Lower leg skin (tissue), 4 donors: ENCODE results near the gene MOB1A. TPM values are rescaled to one million over a fixed set of nuclear protein-coding genes. Genes with fewer than 3 reads are reported as not detected.

Experiments
- DNase-seq, 2 donors: peaks; one replicate each; pipeline ENCODE4 v3.0.0-alpha.2; 2019; ENCODE audit warnings: low spot score in 2 of 2
- H3K4me3 ChIP-seq: fragments of 200-600 bp; sonication (generic); 2 replicates; pipeline ENCODE4 v1.5.1; 2017; ENCODE audit warnings: mild to moderate bottlenecking, low read depth; ENCODE audit not compliant: poor library complexity, severe bottlenecking
- POLR2A ChIP-seq, 2 donors: fragments of 450-650 bp; IDR thresholded peaks; one replicate each; pipeline ENCODE4 v1.6.1; 2016 to 2017; ENCODE audit warnings: antibody characterized with exemption in 2 of 2, mild to moderate bottlenecking in 1 of 2, moderate library complexity in 1 of 2
- WGBS, 2 donors: methylation state at CpG; one replicate each; pipeline ENCODE4 v1.1.5; 2018; 5-methylcytosine and 5-hydroxymethylcytosine counted together
- intact Hi-C: fragments of 100-400 bp; cut with DNase I; formaldehyde crosslinking; loops from one replicate; pipeline ENCODE4 v1.15.0; 2023; ENCODE audit warnings: low total_unique reads
- total RNA-seq, 4 donors: library from RNA; depleted of rRNA; stranded (reverse); fragments of >200 nt; gene quantifications; one replicate each; pipeline ENCODE4 v1.1.0, GENCODE V29; 2016
- TF ChIP-seq, protein P1 (sequence below), 3 donors: fragments of 450-650 bp; IDR thresholded peaks; one replicate each; pipeline ENCODE4 v1.5.1; 2016; ENCODE audit warnings: antibody characterized with exemption in 3 of 3, mild to moderate bottlenecking in 3 of 3, moderate library complexity in 2 of 3

Gene MOB1A
- 10 to 100 TPM; 62.7 to 90.8 (median 76.6) TPM for total RNA-seq

DNA sequence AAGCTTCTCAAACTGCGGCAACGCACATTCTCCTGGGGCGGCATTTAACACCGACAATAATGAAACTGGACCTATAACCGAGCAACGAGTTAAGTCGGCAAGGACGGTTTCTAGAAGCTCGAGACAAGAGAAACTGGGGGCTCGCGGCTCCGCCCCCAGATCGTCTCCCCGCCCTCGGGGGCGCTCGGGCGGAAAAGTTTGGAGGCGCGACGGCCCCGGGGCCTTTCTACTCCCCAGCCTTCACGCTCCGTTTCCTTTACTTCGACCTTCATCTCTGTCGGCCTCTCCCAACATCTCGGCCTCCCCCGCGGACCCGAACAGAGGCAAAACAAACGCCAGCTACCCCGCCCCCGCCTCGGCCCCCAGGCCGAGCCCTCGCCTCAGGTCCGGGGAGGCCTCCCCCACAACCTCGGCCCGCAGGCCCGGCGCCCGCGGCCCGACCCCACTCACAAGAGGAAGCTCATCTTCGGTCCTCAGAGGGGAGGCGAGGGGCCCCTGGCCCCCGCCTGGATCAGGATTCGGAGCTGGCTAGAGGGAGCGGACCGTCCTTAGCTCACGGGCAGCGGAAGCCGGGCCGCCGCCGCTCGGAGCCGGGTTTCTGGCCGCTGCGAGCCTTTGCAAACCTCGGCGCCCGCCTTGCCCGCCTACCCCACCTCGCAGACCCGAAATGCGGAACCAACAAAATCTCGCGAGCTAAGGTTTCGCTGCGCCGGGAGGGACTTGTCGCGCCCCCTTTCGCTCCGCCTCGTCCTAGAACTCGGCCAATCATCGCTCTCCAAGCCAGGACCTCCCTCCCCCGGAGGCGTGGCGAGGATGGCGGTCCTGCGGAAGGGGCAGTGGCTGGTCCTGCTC is at the start of gene MOB1A:
Gene MOB1A (minus strand): TSS at position 669 of the 852 bp plus-strand sequence. CDS start 205 bp downstream, at position 464.
- WGBS, 2 donors = 0 to 1% methylated on average over 60 to 71 of the region's 84 CpGs
- peak; percentile 97 to 99 for DNase-seq
- intact Hi-C loops = no loop called here
- TF ChIP-seq, protein P1, sequence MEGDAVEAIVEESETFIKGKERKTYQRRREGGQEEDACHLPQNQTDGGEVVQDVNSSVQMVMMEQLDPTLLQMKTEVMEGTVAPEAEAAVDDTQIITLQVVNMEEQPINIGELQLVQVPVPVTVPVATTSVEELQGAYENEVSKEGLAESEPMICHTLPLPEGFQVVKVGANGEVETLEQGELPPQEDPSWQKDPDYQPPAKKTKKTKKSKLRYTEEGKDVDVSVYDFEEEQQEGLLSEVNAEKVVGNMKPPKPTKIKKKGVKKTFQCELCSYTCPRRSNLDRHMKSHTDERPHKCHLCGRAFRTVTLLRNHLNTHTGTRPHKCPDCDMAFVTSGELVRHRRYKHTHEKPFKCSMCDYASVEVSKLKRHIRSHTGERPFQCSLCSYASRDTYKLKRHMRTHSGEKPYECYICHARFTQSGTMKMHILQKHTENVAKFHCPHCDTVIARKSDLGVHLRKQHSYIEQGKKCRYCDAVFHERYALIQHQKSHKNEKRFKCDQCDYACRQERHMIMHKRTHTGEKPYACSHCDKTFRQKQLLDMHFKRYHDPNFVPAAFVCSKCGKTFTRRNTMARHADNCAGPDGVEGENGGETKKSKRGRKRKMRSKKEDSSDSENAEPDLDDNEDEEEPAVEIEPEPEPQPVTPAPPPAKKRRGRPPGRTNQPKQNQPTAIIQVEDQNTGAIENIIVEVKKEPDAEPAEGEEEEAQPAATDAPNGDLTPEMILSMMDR (IDR thresholded peaks at IDR 0.05) = no peak
- TF ChIP-seq POLR2A (IDR thresholded peaks at IDR 0.05) = peak in 1 of 2 donors; percentile 74
- H3K4me3 ChIP-seq = peak within 1 kb of the TSS; percentile 81

DNA sequence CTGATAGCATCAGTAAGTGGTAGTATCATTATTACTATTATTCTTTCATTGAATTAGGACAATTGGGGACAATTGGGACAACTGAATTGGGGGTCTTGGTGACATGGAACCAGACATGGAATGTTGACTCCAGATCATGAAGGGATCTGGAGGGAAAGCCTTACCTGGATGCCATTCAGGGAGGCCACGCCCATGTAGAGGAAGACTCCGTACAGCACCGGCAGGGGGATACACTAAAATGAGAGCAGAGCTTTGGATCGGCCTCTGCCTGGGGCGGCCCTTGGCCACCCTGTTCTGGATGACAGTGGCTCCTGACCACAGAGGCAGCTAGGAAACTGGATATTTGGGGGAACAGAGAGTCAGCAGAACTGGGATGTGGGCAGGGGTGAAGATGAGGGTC is 49.0 kb upstream of the MOB1A start:
- TF ChIP-seq, protein P1 (IDR thresholded peaks at IDR 0.05) = no peak
- no peak for TF ChIP-seq POLR2A (IDR thresholded peaks at IDR 0.05)
- H3K4me3 ChIP-seq = no peak overlapping the region
- no peak for DNase-seq
- intact Hi-C loops = no loop called here
- WGBS, 2 donors = 78 to 81% methylated on average over 5 of the region's 5 CpGs

DNA sequence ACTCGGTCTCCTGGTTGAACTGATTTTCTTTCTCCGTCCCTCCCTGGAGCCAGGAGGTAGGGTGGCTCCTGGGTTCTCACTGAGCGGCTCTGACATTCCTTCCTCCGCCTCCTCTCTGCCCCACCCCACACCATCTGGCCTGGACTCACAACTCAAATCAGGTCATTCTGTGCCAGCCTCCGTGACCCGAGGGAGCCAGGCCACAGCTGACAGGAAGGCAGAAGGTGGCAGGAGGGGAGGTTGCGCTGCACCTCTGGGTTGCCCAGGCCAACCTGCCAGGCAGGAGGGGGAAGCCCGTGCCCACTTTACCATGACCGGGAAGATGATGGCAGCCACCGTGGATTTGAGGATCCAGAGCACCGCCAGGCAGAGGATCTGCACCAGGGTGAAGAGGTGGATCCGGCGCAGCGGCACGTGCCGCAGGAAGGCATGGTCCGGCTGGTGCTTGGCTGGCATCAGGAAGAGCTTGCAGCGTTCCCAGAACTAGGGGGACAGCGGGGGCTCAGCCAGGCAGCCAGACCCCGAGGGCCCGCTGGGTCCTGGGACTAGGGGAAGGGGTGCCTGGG is 48.1 kb upstream of the MOB1A start:
- intact Hi-C loops = no loop called here
- DNase-seq = peak in 1 of 2 donors; percentile 18
- TF ChIP-seq, protein P1 (IDR thresholded peaks at IDR 0.05) = no peak
- TF ChIP-seq POLR2A (IDR thresholded peaks at IDR 0.05) = no peak
- WGBS, 2 donors = 49 to 62% methylated on average over 19 to 21 of the region's 21 CpGs
- H3K4me3 ChIP-seq = no peak overlapping the region

DNA sequence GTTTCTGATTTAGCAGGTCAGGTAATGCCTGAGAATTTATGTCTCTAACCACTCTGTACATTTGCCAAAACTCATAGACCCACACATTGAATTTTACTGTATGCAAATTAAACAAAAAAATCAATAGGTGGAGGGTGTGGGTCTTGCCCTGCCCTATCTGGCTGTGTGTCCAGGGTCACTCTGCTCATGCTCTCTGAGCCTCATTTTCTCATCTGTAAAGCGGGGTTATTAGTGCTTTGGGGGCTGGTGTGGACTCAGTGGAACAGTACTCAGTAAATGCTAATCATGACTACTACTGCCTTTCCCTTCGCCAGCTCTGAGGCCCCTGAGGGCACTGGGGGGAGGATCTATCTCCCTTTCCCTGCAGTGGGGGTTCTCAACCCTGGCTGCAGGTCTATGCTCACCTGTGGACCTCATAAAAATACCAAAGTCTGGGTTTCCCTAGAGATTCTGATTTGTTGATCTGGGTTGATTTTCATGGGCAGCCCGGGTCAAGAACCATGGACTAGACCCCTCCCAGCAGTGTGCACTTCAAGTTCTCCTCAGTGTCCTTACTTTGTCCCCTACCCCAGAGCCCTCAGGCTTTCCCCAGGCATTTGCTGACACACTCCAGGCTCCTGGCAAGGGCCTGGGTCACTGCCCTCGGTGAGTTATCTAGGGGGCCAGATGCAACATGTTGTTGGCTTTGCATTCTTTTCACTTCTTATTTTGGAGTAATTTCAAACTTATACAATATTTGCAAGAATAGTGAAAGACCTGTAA is 47.2 kb upstream of the MOB1A start:
- 62 to 65% methylated on average over 4 of the region's 4 CpGs for WGBS, 2 donors
- H3K4me3 ChIP-seq = no peak overlapping the region
- intact Hi-C loops = no loop called here
- DNase-seq = no peak
- TF ChIP-seq, protein P1 (IDR thresholded peaks at IDR 0.05) = no peak
- TF ChIP-seq POLR2A (IDR thresholded peaks at IDR 0.05) = no peak

GRCh38 chr2:74223941-74224770 is 45.5 kb upstream of the MOB1A start:
- TF ChIP-seq POLR2A (IDR thresholded peaks at IDR 0.05) = no peak
- TF ChIP-seq, protein P1 (IDR thresholded peaks at IDR 0.05) = no peak
- intact Hi-C loops = no loop called here
- no peak for DNase-seq
- WGBS, 2 donors = 94 to 95% methylated on average over 8 of the region's 8 CpGs
- H3K4me3 ChIP-seq = no peak overlapping the region
